Type B pancreatic cell (in vitro differentiated cells): ENCODE measurements around the gene LARP6. TPM values are rescaled to one million over a fixed set of nuclear protein-coding genes. Genes with fewer than 3 reads are reported as not detected.
A peak's percentile ranks its signal among the peaks of the same experiment; 100 is the strongest.

Experiments
- DNase-seq: peaks from one replicate; pipeline ENCODE4 v3.0.0; 2021; ENCODE audit warnings: mixed read lengths; ENCODE audit not compliant: unreplicated experiment; ENCODE audit errors: extremely low spot score
- H3K27ac Mint-ChIP-seq: 2 replicates; pipeline ENCODE4 v1.8.0; 2021; ENCODE audit warnings: mild to moderate bottlenecking, mixed read lengths
- H3K27me3 Mint-ChIP-seq: 2 replicates; pipeline ENCODE4 v1.8.0; 2021; ENCODE audit warnings: mixed read lengths
- H3K36me3 Mint-ChIP-seq: 2 replicates; pipeline ENCODE4 v1.8.0; 2021; ENCODE audit warnings: mixed read lengths
- H3K4me1 Mint-ChIP-seq: one replicate; pipeline ENCODE4 v1.8.0; 2021; ENCODE audit warnings: mixed read lengths; ENCODE audit not compliant: unreplicated experiment
- H3K4me3 Mint-ChIP-seq: 2 replicates; pipeline ENCODE4 v1.8.0; 2021; ENCODE audit warnings: mild to moderate bottlenecking, mixed read lengths
- H3K9me3 Mint-ChIP-seq: 2 replicates; pipeline ENCODE4 v1.8.0; 2021; ENCODE audit warnings: mixed read lengths
- total RNA-seq: library from RNA; stranded (reverse); gene quantifications from 2 replicates; pipeline ENCODE4 v1.2.1, GENCODE V29; 2021; ENCODE audit warnings: low replicate concordance
- TF ChIP-seq, protein P1 (sequence below): fragments of 200-600 bp; sonication (generic); conservative IDR thresholded peaks from 2 replicates; pipeline ENCODE4 v1.5.0; 2021; ENCODE audit warnings: antibody characterized with exemption, mild to moderate bottlenecking

The LARP6 gene
- total RNA-seq, 1 donor from 2014 or later, result 15.7 TPM

DNA sequence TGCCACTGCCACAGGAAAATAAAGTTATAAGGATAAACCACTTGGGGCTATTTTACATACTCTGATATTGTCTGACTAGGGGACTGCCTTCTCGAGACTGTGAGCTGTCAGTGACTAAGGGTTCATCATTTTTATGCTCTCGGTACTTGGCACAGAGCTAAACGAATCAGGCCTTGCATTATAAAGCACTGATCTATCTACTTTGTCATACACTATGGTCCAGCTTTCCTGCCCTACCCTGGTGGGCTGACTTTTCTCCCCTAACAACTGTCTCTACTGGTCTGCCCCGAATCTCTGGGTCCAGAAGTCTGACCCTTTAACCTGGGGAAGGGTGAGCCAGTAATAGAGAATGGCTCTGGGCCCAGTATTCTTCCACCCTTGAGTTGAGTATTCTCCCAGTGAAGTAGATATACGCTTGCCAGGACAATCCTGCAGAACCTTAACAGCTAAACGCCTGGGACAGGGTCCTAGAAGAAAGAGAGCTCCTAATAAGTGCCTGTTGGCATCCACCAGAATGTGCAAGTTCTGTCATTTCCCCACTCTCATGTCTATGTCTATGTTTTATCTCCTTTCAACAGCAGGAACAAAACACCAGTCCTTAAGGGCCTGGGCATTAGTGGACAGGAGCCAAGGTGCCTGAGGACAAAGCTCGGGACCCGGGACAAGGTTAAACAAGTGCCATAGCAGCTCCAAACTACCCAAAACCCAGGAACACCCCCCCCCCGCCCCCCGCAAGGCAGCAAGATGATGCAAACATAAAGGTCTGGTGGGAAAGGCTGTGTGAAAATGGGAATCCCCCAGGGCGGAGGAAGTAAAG, 1.2 kb downstream of the LARP6 start:
- Mint-ChIP-seq H3K27ac (peak overlapping the region; percentile 58), H3K4me3 (peak overlapping the region; percentile 89), H3K9me3 (no peaks in the 10 kb centered on the region), H3K36me3 (peaks cover 16% of the 10 kb centered on the region), H3K4me1 (peaks cover 27% of the 10 kb centered on the region), H3K27me3 (peaks cover 24% of the 10 kb centered on the region)
- TF ChIP-seq, protein P1, sequence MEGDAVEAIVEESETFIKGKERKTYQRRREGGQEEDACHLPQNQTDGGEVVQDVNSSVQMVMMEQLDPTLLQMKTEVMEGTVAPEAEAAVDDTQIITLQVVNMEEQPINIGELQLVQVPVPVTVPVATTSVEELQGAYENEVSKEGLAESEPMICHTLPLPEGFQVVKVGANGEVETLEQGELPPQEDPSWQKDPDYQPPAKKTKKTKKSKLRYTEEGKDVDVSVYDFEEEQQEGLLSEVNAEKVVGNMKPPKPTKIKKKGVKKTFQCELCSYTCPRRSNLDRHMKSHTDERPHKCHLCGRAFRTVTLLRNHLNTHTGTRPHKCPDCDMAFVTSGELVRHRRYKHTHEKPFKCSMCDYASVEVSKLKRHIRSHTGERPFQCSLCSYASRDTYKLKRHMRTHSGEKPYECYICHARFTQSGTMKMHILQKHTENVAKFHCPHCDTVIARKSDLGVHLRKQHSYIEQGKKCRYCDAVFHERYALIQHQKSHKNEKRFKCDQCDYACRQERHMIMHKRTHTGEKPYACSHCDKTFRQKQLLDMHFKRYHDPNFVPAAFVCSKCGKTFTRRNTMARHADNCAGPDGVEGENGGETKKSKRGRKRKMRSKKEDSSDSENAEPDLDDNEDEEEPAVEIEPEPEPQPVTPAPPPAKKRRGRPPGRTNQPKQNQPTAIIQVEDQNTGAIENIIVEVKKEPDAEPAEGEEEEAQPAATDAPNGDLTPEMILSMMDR, result no peak
- DNase-seq, result no peak

DNA sequence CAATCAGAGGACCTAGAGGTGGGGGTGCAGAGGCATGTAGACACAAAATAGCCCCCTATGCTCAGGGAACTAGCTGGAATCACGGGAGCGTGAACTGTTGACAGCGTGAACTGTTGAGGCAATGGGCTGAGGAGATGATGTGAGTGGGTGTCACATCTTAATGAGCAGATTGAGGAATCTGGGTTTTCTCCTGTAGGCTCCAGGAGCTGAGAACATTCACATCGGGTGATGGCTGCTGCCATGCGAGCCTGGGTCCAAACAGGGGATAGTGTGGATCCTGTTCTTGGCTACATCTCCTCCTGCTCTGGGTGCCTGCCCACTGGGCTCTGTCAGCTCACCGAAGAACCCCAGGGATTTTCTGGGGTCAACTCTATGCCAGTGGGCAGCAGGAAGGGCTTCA, 2.1 kb downstream of the LARP6 start:
- peaks cover 20% of the 10 kb centered on the region for H3K27me3 Mint-ChIP-seq
- H3K4me1 Mint-ChIP-seq, result peaks cover 23% of the 10 kb centered on the region
- H3K9me3 Mint-ChIP-seq, result no peaks in the 10 kb centered on the region
- DNase-seq, result no peak
- H3K4me3 Mint-ChIP-seq, result peak overlapping the region; percentile 65
- no peak overlapping the region for H3K27ac Mint-ChIP-seq
- peaks cover 17% of the 10 kb centered on the region for H3K36me3 Mint-ChIP-seq
- TF ChIP-seq, protein P1, result no peak

GRCh38 chr15:70845602-70846360, 8.2 kb downstream of the LARP6 start:
- Mint-ChIP-seq H3K4me3 (no peak overlapping the region), H3K4me1 (no peaks in the 10 kb centered on the region), H3K27me3 (no peaks in the 10 kb centered on the region), H3K27ac (no peak overlapping the region), H3K36me3 (peaks cover 19% of the 10 kb centered on the region), H3K9me3 (no peaks in the 10 kb centered on the region)
- TF ChIP-seq, protein P1, result no peak
- no peak for DNase-seq

GRCh38 chr15:70837476-70837875, 16.5 kb downstream of the LARP6 start:
- TF ChIP-seq, protein P1, result no peak
- Mint-ChIP-seq H3K4me3 (no peak overlapping the region), H3K36me3 (peaks cover 35% of the 10 kb centered on the region), H3K27ac (no peak overlapping the region), H3K27me3 (no peaks in the 10 kb centered on the region), H3K4me1 (peaks cover 24% of the 10 kb centered on the region), H3K9me3 (no peaks in the 10 kb centered on the region)
- no peak for DNase-seq

- Mint-ChIP-seq H3K9me3 (no peaks in the 10 kb centered on the region), H3K27me3 (no peaks in the 10 kb centered on the region), H3K27ac (no peak overlapping the region), H3K4me1 (peaks cover 24% of the 10 kb centered on the region), H3K36me3 (peaks cover 37% of the 10 kb centered on the region), H3K4me3 (no peak overlapping the region)
- TF ChIP-seq, protein P1, result no peak
- no peak for DNase-seq
Observed at GRCh38 chr15:70835841-70836240, 18.1 kb downstream of the LARP6 start.
